Gastrocnemius medialis (tissue), 4 donors: Measurements from ENCODE around the gene CST5. TPM values are rescaled to one million over a fixed set of nuclear protein-coding genes. Genes with fewer than 3 reads are reported as not detected.
"Not testable (repeated sequence)": the region's sequence is repeated elsewhere in the genome, so short reads cannot be mapped to it uniquely, and the experiment has no call there.

Experiments used
- ATAC-seq, 2 donors: fragments of 150-250 bp; one replicate each; pipeline ENCODE4 v1.9.1; 2016
- DNase-seq, 2 donors: peaks; one replicate each; pipeline ENCODE4 v3.0.0-alpha.2; 2019
- H3K27ac ChIP-seq, 4 donors: fragments of 200-600 bp; sonication (generic); 1 replicate in 1 of 4; 2 replicates in 3 of 4; pipeline ENCODE4 v1.5.1; 2016 to 2018; ENCODE audit warnings: mild to moderate bottlenecking in 2 of 4, moderate library complexity in 1 of 4
- H3K27me3 ChIP-seq, 3 donors: fragments of 200-600 bp; sonication (generic) in 2 of 3; 1 replicate in 1 of 3; 2 replicates in 2 of 3; pipeline versions ENCODE4 v1.5.1 to v1.6.0; 2016 to 2019; ENCODE audit warnings: mild to moderate bottlenecking in 1 of 3, moderate library complexity in 1 of 3
- H3K36me3 ChIP-seq, 2 donors: fragments of 200-600 bp; sonication (generic) in 1 of 2; one replicate each; pipeline ENCODE4 v1.5.1; 2017 to 2018
- H3K4me1 ChIP-seq, 2 donors: fragments of 200-600 bp; sonication (generic) in 1 of 2; one replicate each; pipeline ENCODE4 v1.5.1; 2016 to 2017; ENCODE audit warnings: mild to moderate bottlenecking in 2 of 2
- H3K4me3 ChIP-seq, 4 donors: fragments of 200-600 bp; sonication (generic) in 3 of 4; 1 replicate in 1 of 4; 2 replicates in 3 of 4; pipeline ENCODE4 v1.5.1; 2016 to 2019; ENCODE audit warnings: mild to moderate bottlenecking in 2 of 4
- H3K9me3 ChIP-seq, 3 donors: fragments of 200-600 bp; sonication (generic) in 2 of 3; 1 replicate in 1 of 3; 2 replicates in 2 of 3; pipeline ENCODE4 v1.5.1; 2016 to 2019
- POLR2A ChIP-seq, 2 donors: fragments of 450-650 bp; IDR thresholded peaks; one replicate each; pipeline ENCODE4 v1.6.1; 2017; ENCODE audit warnings: antibody characterized with exemption in 2 of 2, mild to moderate bottlenecking in 2 of 2, moderate library complexity in 2 of 2
- in situ Hi-C, 4 donors: fragments of 200-750 bp; cut with MboI; loops; one replicate each; pipeline versions ENCODE4 v1.15.0 to v1.8.0; 2017; ENCODE audit warnings: low sequenced_read_pairs in 4 of 4
- intact Hi-C: fragments of 100-400 bp; cut with DNase I; formaldehyde crosslinking; loops from one replicate; pipeline ENCODE4 v1.15.1; 2023; ENCODE audit warnings: low total_unique reads
- total RNA-seq, 4 donors: library from RNA; depleted of rRNA; stranded (reverse); fragments of >200 nt; gene quantifications; one replicate each; pipeline versions ENCODE4 v1.1.0 to v1.2.3, GENCODE V29; 2016
- TF ChIP-seq, protein P1 (sequence below), 5 experiments: fragments of 450-650 bp in 3 of 5; fragments of 200-600 bp in 2 of 5; sonication (generic) in 2 of 5; IDR thresholded peaks in 4 of 5; conservative IDR thresholded peaks in 1 of 5; 1 replicate in 4 of 5; 2 replicates in 1 of 5; pipeline ENCODE4 v1.5.1; 2016 to 2019; ENCODE audit warnings: antibody characterized with exemption in 5 of 5, mild to moderate bottlenecking in 3 of 5, moderate library complexity in 3 of 5

Gene CST5
- total RNA-seq, 4 donors from 2014 or later: not detected

DNA sequence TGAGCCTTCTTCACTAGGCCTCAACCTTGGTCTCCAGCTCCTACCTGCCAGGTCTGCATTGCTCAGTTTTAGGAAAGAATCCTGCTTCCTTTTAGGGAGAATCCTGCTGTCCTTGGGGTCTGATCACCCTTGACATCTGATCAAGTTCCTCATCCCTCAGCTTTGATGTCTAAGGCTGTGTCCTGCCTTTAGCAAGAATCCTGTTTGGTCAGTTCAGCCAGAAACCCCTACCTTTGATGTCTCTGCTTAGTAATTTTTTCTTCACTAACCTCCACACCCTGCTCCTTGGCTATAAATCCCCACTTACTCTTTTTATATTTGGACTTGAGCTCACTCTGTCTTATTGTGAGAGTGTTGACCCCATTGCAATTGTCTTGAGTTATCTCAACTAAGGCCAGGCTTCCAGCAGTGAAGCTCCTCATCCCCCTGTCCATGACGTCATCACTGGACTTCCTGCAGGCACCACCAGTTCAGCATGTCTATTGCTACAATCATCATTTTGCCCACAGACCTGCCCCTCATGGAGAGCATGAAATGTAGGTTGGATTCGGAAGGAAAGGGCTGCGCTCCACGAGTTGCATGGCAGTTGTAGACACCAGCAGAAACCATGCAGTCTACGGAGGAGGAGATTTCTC is 4.7 kb upstream of the CST5 start:
- H3K4me3 ChIP-seq: no peak overlapping the region
- H3K27ac ChIP-seq: no peak overlapping the region
- in situ Hi-C loops (loop anchor here in 1 of 4 donors (25.0 kb wide), 1 partner anchor 97 kb away; no protein-coding TSS in a partner anchor), intact Hi-C loops (no loop called here)
- H3K4me1 ChIP-seq: no peaks in the 10 kb centered on the region
- TF ChIP-seq, protein P1, sequence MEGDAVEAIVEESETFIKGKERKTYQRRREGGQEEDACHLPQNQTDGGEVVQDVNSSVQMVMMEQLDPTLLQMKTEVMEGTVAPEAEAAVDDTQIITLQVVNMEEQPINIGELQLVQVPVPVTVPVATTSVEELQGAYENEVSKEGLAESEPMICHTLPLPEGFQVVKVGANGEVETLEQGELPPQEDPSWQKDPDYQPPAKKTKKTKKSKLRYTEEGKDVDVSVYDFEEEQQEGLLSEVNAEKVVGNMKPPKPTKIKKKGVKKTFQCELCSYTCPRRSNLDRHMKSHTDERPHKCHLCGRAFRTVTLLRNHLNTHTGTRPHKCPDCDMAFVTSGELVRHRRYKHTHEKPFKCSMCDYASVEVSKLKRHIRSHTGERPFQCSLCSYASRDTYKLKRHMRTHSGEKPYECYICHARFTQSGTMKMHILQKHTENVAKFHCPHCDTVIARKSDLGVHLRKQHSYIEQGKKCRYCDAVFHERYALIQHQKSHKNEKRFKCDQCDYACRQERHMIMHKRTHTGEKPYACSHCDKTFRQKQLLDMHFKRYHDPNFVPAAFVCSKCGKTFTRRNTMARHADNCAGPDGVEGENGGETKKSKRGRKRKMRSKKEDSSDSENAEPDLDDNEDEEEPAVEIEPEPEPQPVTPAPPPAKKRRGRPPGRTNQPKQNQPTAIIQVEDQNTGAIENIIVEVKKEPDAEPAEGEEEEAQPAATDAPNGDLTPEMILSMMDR (IDR thresholded peaks at IDR 0.05 in 4 of 5, conservative IDR thresholded peaks at IDR 0.05 in 1 of 5): no peak
- no peak for TF ChIP-seq POLR2A (IDR thresholded peaks at IDR 0.05)
- H3K36me3 ChIP-seq: no peaks in the 10 kb centered on the region
- no peak for ATAC-seq
- no peaks in the 10 kb centered on the region for H3K9me3 ChIP-seq
- H3K27me3 ChIP-seq: no peaks in the 10 kb centered on the region
- DNase-seq: no peak

DNA sequence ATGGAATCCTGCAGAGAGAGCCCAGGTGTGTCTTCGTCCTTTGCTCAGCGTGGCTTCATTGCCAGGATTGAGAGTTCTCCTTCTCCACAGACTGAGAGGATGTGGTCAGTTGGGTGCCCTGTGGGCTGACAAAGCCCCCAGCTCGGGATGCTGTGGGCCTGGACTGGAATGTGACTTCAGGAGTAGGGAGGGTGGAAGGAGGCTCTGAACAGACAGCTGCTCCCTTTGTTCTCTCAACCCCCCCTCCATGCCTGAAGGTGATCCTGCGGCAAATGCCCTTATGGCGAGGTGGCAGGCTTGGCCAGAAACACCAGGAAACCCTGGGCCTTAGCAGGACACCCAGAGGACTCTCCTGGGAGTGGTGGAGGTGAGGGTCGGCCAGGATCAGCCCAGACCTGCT is 1.8 kb upstream of the CST5 start:
- ATAC-seq (no peak), DNase-seq (no peak)
- in situ Hi-C loops: loop anchor here in 1 of 4 donors (25.0 kb wide), 1 partner anchor 94 kb away; no protein-coding TSS in a partner anchor
- no peak for TF ChIP-seq POLR2A (IDR thresholded peaks at IDR 0.05)
- TF ChIP-seq, protein P1 (IDR thresholded peaks at IDR 0.05 in 4 of 5, conservative IDR thresholded peaks at IDR 0.05 in 1 of 5): no peak
- Histone ChIP-seq H3K27me3 (no peaks in the 10 kb centered on the region), H3K4me1 (no peaks in the 10 kb centered on the region), H3K9me3 (no peaks in the 10 kb centered on the region), H3K36me3 (no peaks in the 10 kb centered on the region), H3K27ac (no peak overlapping the region), H3K4me3 (no peak overlapping the region)
- intact Hi-C loops: no loop called here

DNA sequence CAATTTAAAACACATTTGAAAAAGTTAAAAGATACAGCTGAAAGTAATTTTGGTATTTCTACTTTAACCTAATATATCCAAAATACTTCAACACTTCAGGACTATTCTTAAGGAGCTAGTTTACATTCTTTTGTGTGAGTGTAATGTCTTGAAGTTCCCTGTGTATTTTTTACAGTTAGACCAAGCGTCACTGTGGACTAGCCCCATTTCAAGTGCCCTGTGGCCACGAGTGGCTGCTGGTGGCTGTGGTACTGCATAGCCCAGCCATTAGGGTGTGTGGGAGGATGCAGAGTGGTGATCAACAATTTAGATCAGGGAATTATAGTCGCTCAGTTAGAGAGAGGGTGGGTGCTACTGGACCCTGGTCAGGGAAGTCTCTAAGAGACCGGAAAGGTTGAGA is 869 bp upstream of the CST5 start:
- no peak for TF ChIP-seq POLR2A (IDR thresholded peaks at IDR 0.05)
- Histone ChIP-seq H3K27me3 (no peaks in the 10 kb centered on the region), H3K4me3 (no peak overlapping the region), H3K9me3 (no peaks in the 10 kb centered on the region), H3K27ac (no peak overlapping the region), H3K4me1 (no peaks in the 10 kb centered on the region), H3K36me3 (no peaks in the 10 kb centered on the region)
- ATAC-seq (no peak), DNase-seq (no peak)
- in situ Hi-C loops (loop anchor here in 1 of 4 donors (25.0 kb wide), 1 partner anchor 93 kb away; no protein-coding TSS in a partner anchor), intact Hi-C loops (no loop called here)

DNA sequence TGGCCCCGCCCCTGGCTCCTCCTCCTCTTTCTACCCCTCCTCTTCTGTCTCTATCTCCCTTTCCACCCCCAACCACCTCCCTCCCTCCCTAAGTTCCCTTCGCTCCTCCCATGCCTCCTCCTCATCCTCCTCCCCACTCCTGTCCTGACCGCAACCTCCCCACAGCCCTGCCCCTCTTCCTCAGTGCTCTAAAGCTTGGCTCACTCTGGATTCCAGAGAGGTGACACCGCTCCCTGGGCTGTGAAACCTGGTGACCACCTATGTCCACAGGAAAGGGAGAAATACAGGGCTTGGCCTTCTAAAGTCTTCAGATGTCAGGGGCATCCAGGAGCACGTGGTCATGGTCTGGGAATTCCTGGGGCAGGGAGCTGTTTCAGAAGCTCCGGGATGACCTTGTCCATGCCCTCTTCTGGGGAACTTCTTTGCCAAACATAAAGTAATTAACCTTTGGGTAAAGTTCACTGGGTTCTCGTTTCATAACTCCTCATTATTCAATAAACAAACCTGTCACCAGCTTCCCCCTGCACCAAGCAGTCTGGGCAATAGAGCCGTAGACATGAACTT is 345 bp upstream of the CST5 start:
- Histone ChIP-seq H3K4me1 (no peaks in the 10 kb centered on the region), H3K4me3 (no peak overlapping the region), H3K9me3 (no peaks in the 10 kb centered on the region), H3K36me3 (no peaks in the 10 kb centered on the region), H3K27ac (no peak overlapping the region), H3K27me3 (no peaks in the 10 kb centered on the region)
- intact Hi-C loops: no loop called here
- DNase-seq (no peak), ATAC-seq (no peak)
- TF ChIP-seq, protein P1 (IDR thresholded peaks at IDR 0.05 in 4 of 5, conservative IDR thresholded peaks at IDR 0.05 in 1 of 5): no peak
- no peak for TF ChIP-seq POLR2A (IDR thresholded peaks at IDR 0.05)
- in situ Hi-C loops: loop anchor here in 1 of 4 donors (25.0 kb wide), 1 partner anchor 93 kb away; no protein-coding TSS in a partner anchor

DNA sequence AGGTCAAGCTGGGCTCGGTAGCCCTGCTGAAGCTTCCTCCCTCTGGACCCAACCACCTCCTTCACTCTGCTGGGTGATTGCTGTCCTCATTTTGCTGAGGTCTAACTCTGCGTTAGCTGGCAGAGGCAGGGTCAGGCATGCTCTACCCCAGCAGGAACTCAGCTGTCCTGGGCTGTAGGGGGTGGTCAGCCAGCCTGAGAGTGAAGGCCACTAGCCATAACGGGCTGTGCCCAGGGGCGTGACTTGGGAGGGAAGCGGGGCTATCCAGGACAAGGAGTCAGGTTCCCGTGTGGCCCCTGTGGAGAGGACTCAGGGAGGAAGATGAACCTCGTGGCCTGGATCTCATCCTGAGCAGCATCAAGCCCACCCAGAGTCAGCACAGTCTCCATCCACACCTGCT is 761 bp downstream of the CST5 start:
- H3K27me3 ChIP-seq: no peaks in the 10 kb centered on the region
- H3K9me3 ChIP-seq: no peaks in the 10 kb centered on the region
- no peaks in the 10 kb centered on the region for H3K36me3 ChIP-seq
- H3K4me3 ChIP-seq: no peak overlapping the region
- ATAC-seq (no peak), DNase-seq (no peak)
- no peak for TF ChIP-seq POLR2A (IDR thresholded peaks at IDR 0.05)
- TF ChIP-seq, protein P1 (IDR thresholded peaks at IDR 0.05 in 4 of 5, conservative IDR thresholded peaks at IDR 0.05 in 1 of 5): no peak
- no peak overlapping the region for H3K27ac ChIP-seq
- intact Hi-C loops (no loop called here), in situ Hi-C loops (loop anchor here in 1 of 4 donors (25.0 kb wide), 1 partner anchor 91 kb away; no protein-coding TSS in a partner anchor)
- H3K4me1 ChIP-seq: no peaks in the 10 kb centered on the region

DNA sequence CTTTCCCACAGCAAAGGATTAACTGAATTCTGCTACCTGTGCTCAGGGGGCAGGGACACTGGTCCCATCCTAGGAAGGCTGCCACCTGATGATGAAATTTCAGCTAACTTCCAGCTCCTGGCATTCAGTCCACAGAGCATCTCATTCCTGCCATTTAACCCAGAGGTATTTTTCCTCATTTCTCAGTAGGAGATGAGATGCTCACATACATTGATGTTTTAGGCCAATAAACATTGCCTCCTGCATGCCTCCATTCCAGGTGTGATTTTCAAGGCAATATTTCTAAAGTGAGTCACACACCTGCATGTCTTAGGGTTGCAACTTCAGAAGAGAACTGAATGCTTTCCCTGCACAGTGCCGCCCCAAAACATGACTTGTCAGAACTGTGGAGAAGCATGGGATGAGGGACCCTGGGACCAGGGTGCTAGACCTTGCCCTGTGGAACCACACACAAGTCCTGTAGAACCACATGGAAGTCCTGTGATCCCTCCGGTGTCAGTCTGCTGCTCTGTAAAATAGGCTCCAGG is 1.5 kb downstream of the CST5 start:
- intact Hi-C loops, H3K36me3 ChIP-seq, H3K27ac ChIP-seq, H3K4me3 ChIP-seq, H3K27me3 ChIP-seq, DNase-seq, H3K9me3 ChIP-seq, H3K4me1 ChIP-seq: not testable (repeated sequence)
- peak; percentile 30 to 63 for ATAC-seq
- in situ Hi-C loops: loop anchor here in 1 of 4 donors (25.0 kb wide), 1 partner anchor 91 kb away; no protein-coding TSS in a partner anchor
